Measurements from ENCODE around the gene ASAP3.

The ASAP3 gene

GRCh38 chr1:23421343-23421742 lies 62.6 kb downstream of the ASAP3 start:
- ATAC-seq = no peak
- TF ChIP-seq BACH2 (CRISPR knock-in tag; IDR thresholded peaks at IDR 0.05; ENCODE audit: borderline replicate concordance) (no peak), PPARA (CRISPR knock-in tag; IDR thresholded peaks at IDR 0.05; ENCODE audit: borderline replicate concordance) (no peak), ESRRG (CRISPR knock-in tag; IDR thresholded peaks at IDR 0.05) (no peak), ZFP3 (CRISPR knock-in tag; IDR thresholded peaks at IDR 0.05) (no peak), SNAI2 (CRISPR knock-in tag; IDR thresholded peaks at IDR 0.05) (no peak)

GRCh38 chr1:23420778-23421177 lies 63.2 kb downstream of the ASAP3 start:
- no peak for ATAC-seq
- TF ChIP-seq ARNTL (CRISPR knock-in tag; IDR thresholded peaks at IDR 0.05; ENCODE audit: borderline replicate concordance, low read depth) = no peak
- no peak for TF ChIP-seq ISL1 (CRISPR knock-in tag; IDR thresholded peaks at IDR 0.05)
- no peak for TF ChIP-seq PPARA (CRISPR knock-in tag; IDR thresholded peaks at IDR 0.05; ENCODE audit: borderline replicate concordance)
- TF ChIP-seq ZNF8 (CRISPR knock-in tag; IDR thresholded peaks at IDR 0.05) = no peak
- TF ChIP-seq GLIS3 (CRISPR knock-in tag; IDR thresholded peaks at IDR 0.05) = no peak
- no peak for TF ChIP-seq BACH2 (CRISPR knock-in tag; IDR thresholded peaks at IDR 0.05; ENCODE audit: borderline replicate concordance)
- no peak for TF ChIP-seq TSHZ2 (CRISPR knock-in tag; IDR thresholded peaks at IDR 0.05)
- TF ChIP-seq CREB5 (CRISPR knock-in tag; IDR thresholded peaks at IDR 0.05; ENCODE audit: low read depth) = no peak

- ATAC-seq = no peak
- TF ChIP-seq CSRNP3 (CRISPR knock-in tag; IDR thresholded peaks at IDR 0.05) (no peak), ARNTL (CRISPR knock-in tag; IDR thresholded peaks at IDR 0.05; ENCODE audit: borderline replicate concordance, low read depth) (no peak), TCF4 (CRISPR knock-in tag; IDR thresholded peaks at IDR 0.05; ENCODE audit: borderline replicate concordance) (no peak), PATZ1 (CRISPR knock-in tag; IDR thresholded peaks at IDR 0.05; ENCODE audit: borderline replicate concordance) (no peak), PPARA (CRISPR knock-in tag; IDR thresholded peaks at IDR 0.05; ENCODE audit: borderline replicate concordance) (no peak), RARB (CRISPR knock-in tag; IDR thresholded peaks at IDR 0.05) (no peak), ZNF565 (CRISPR knock-in tag; conservative IDR thresholded peaks at IDR 0.05; ENCODE audit: low read depth) (no peak), ZNF70 (CRISPR knock-in tag; IDR thresholded peaks at IDR 0.05) (no peak), ZFP30 (CRISPR knock-in tag; IDR thresholded peaks at IDR 0.05) (no peak), ZC3H10 (CRISPR knock-in tag; IDR thresholded peaks at IDR 0.05) (no peak), TSHZ2 (CRISPR knock-in tag; IDR thresholded peaks at IDR 0.05) (no peak), CREB5 (CRISPR knock-in tag; IDR thresholded peaks at IDR 0.05; ENCODE audit: low read depth) (no peak), GLIS3 (CRISPR knock-in tag; IDR thresholded peaks at IDR 0.05) (no peak), ZFP3 (CRISPR knock-in tag; IDR thresholded peaks at IDR 0.05) (no peak), ZNF8 (CRISPR knock-in tag; IDR thresholded peaks at IDR 0.05) (no peak), TOX (CRISPR knock-in tag; IDR thresholded peaks at IDR 0.05; ENCODE audit: borderline replicate concordance) (no peak), CSDC2 (CRISPR knock-in tag; IDR thresholded peaks at IDR 0.05) (no peak), POU6F1 (CRISPR knock-in tag; IDR thresholded peaks at IDR 0.05; ENCODE audit: borderline replicate concordance, low read depth) (no peak), OSR1 (CRISPR knock-in tag; IDR thresholded peaks at IDR 0.05) (no peak), BACH2 (CRISPR knock-in tag; IDR thresholded peaks at IDR 0.05; ENCODE audit: borderline replicate concordance) (no peak)
Measured at GRCh38 chr1:23419180-23419579, 64.8 kb downstream of the ASAP3 start.
